Stimulated activated CD8-positive, alpha-beta memory T cell treated with anti-CD3 and anti-CD28 coated beads, Interleukin-2, amount 100 ng/mL, for 1 hour (primary cell): ENCODE data around the gene TMEM235.

ENCODE experiments used
- DNase-seq, 2 donors: peaks; one replicate each; pipeline ENCODE4 v3.0.0-alpha.2; 2020; ENCODE audit warnings: low read depth in 2 of 2

Gene TMEM235

GRCh38 chr17:78272181-78272913 is 40.9 kb downstream of the TMEM235 start:
- no peak for DNase-seq

GRCh38 chr17:78272914-78273258 is 41.5 kb downstream of the TMEM235 start:
- no peak for DNase-seq

GRCh38 chr17:78273813-78274212 is 42.4 kb downstream of the TMEM235 start:
- DNase-seq = no peak

GRCh38 chr17:78275355-78275754 is 43.9 kb downstream of the TMEM235 start:
- no peak for DNase-seq

GRCh38 chr17:78276098-78276887 is 44.9 kb downstream of the TMEM235 start:
- no peak for DNase-seq

- DNase-seq = no peak
Measured at GRCh38 chr17:78278139-78278741, 46.8 kb downstream of the TMEM235 start.

- no peak for DNase-seq
Measured at GRCh38 chr17:78279360-78279990, 48.0 kb downstream of the TMEM235 start.

- DNase-seq = no peak
Measured at GRCh38 chr17:78281249-78281845, 49.9 kb downstream of the TMEM235 start.

- DNase-seq = no peak
Measured at GRCh38 chr17:78284146-78284545, 52.7 kb downstream of the TMEM235 start.

GRCh38 chr17:78289004-78289403 is 57.6 kb downstream of the TMEM235 start:
- DNase-seq = no peak

GRCh38 chr17:78289802-78290363 is 58.5 kb downstream of the TMEM235 start:
- DNase-seq = peak; percentile 43 to 53
